Breast epithelium (tissue), 4 donors: ENCODE data around the gene SPACA4. TPM values are rescaled to one million over a fixed set of nuclear protein-coding genes. Genes with fewer than 3 reads are reported as not detected.

ENCODE experiments used
- DNase-seq, 2 donors: peaks; one replicate each; pipeline ENCODE4 v3.0.0-alpha.2; 2019; ENCODE audit warnings: low spot score in 2 of 2
- H3K27ac ChIP-seq, 2 donors: fragments of 200-600 bp; sonication (generic) in 1 of 2; one replicate each; pipeline ENCODE4 v1.5.1; 2016 to 2019; ENCODE audit warnings: mild to moderate bottlenecking in 1 of 2
- H3K27me3 ChIP-seq, 2 donors: fragments of 200-600 bp; sonication (generic) in 1 of 2; one replicate each; pipeline versions ENCODE4 v1.5.1 to v1.6.0; 2017 to 2019; ENCODE audit warnings: control low read depth in 1 of 2, mild to moderate bottlenecking in 1 of 2
- H3K36me3 ChIP-seq: fragments of 200-600 bp; one replicate; pipeline ENCODE4 v1.5.1; 2019
- H3K4me1 ChIP-seq, 2 donors: fragments of 200-600 bp; sonication (generic); one replicate each; pipeline ENCODE4 v1.5.1; 2016 to 2019; ENCODE audit warnings: control low read depth in 1 of 2
- H3K4me3 ChIP-seq, 3 donors: fragments of 200-600 bp; sonication (generic); 1 replicate in 2 of 3; 2 replicates in 1 of 3; pipeline ENCODE4 v1.5.1; 2016 to 2019; ENCODE audit warnings: mild to moderate bottlenecking in 3 of 3, moderate library complexity in 2 of 3
- H3K9me3 ChIP-seq, 2 donors: fragments of 200-600 bp; sonication (generic) in 1 of 2; one replicate each; pipeline ENCODE4 v1.5.1; 2016 to 2019; ENCODE audit warnings: control low read depth in 1 of 2
- CTCF ChIP-seq, 3 donors: fragments of 450-650 bp; IDR thresholded peaks; one replicate each; pipeline ENCODE4 v1.5.1; 2016 to 2017; ENCODE audit warnings: antibody characterized with exemption in 3 of 3, mild to moderate bottlenecking in 3 of 3, moderate library complexity in 3 of 3
- POLR2A ChIP-seq: fragments of 450-650 bp; IDR thresholded peaks from one replicate; pipeline ENCODE4 v1.6.1; 2016; ENCODE audit warnings: antibody characterized with exemption, mild to moderate bottlenecking, moderate library complexity
- POLR2AphosphoS5 ChIP-seq, 3 donors: sonication (generic); formaldehyde crosslinking; IDR thresholded peaks; one replicate each; pipeline ENCODE4 v1.6.1; 2017; ENCODE audit warnings: antibody characterized with exemption in 3 of 3
- intact Hi-C: fragments of 100-400 bp; cut with DNase I; formaldehyde crosslinking; loops from one replicate; pipeline ENCODE4 v1.15.1; 2023; ENCODE audit warnings: low total_unique reads
- total RNA-seq, 3 donors: library from RNA; depleted of rRNA; stranded (reverse); fragments of >200 nt; gene quantifications; one replicate each; pipeline ENCODE4 v1.1.0, GENCODE V29; 2016

SPACA4 gene
- total RNA-seq, 3 donors from 2014 or later: not detected

GRCh38 chr19:48596679-48597465 lies 9.7 kb upstream of the SPACA4 start:
- no peak for TF ChIP-seq POLR2A
- no peak for TF ChIP-seq POLR2AphosphoS5 (IDR thresholded peaks at IDR 0.05)
- no peak for TF ChIP-seq CTCF (IDR thresholded peaks at IDR 0.05)
- H3K36me3 ChIP-seq: no peaks in the 10 kb centered on the region
- no peak for DNase-seq
- intact Hi-C loops: no loop called here
- H3K4me3 ChIP-seq: no peak overlapping the region
- H3K4me1 ChIP-seq: no peaks in the 10 kb centered on the region
- no peak overlapping the region for H3K27ac ChIP-seq
- H3K27me3 ChIP-seq: no peaks in the 10 kb centered on the region
- no peaks in the 10 kb centered on the region for H3K9me3 ChIP-seq

- H3K36me3 ChIP-seq: no peaks in the 10 kb centered on the region
- H3K27me3 ChIP-seq: no peaks in the 10 kb centered on the region
- H3K9me3 ChIP-seq: no peaks in the 10 kb centered on the region
- no peak for DNase-seq
- TF ChIP-seq POLR2A (no peak), POLR2AphosphoS5 (IDR thresholded peaks at IDR 0.05) (no peak), CTCF (IDR thresholded peaks at IDR 0.05) (no peak)
- H3K4me3 ChIP-seq: no peak overlapping the region
- intact Hi-C loops: no loop called here
- H3K4me1 ChIP-seq: no peaks in the 10 kb centered on the region
- H3K27ac ChIP-seq: no peak overlapping the region
Measured at GRCh38 chr19:48598996-48599700, 7.4 kb upstream of the SPACA4 start.

- no peak overlapping the region for H3K4me3 ChIP-seq
- no peaks in the 10 kb centered on the region for H3K27me3 ChIP-seq
- no peak overlapping the region for H3K27ac ChIP-seq
- TF ChIP-seq CTCF (IDR thresholded peaks at IDR 0.05): no peak
- TF ChIP-seq POLR2AphosphoS5 (IDR thresholded peaks at IDR 0.05): no peak
- no peak for TF ChIP-seq POLR2A
- H3K9me3 ChIP-seq: no peaks in the 10 kb centered on the region
- intact Hi-C loops: no loop called here
- no peaks in the 10 kb centered on the region for H3K36me3 ChIP-seq
- no peak for DNase-seq
- H3K4me1 ChIP-seq: no peaks in the 10 kb centered on the region
Measured at GRCh38 chr19:48600679-48601417, 5.7 kb upstream of the SPACA4 start.

GRCh38 chr19:48603001-48603400 lies 3.5 kb upstream of the SPACA4 start:
- no peak for TF ChIP-seq CTCF (IDR thresholded peaks at IDR 0.05)
- TF ChIP-seq POLR2AphosphoS5 (IDR thresholded peaks at IDR 0.05): no peak
- TF ChIP-seq POLR2A: no peak
- Histone ChIP-seq H3K4me3 (no peak overlapping the region), H3K36me3 (no peaks in the 10 kb centered on the region), H3K4me1 (no peaks in the 10 kb centered on the region), H3K27ac (no peak overlapping the region), H3K9me3 (no peaks in the 10 kb centered on the region), H3K27me3 (no peaks in the 10 kb centered on the region)
- intact Hi-C loops: no loop called here
- no peak for DNase-seq
